SJSA1 (cell line): ENCODE data around the gene EIF4G2. TPM values are rescaled to one million over a fixed set of nuclear protein-coding genes. Genes with fewer than 3 reads are reported as not detected.
"Not testable (repeated sequence)": the region's sequence is repeated elsewhere in the genome, so short reads cannot be mapped to it uniquely, and the experiment has no call there.

ENCODE experiments used
- DNase-seq, 2 experiments: peaks; one replicate each; pipeline ENCODE4 v3.0.0-alpha.2; 2015 to 2020; ENCODE audit warnings: low spot score in 2 of 2, low read depth in 1 of 2
- H3K27ac ChIP-seq: fragments of 250-450 bp; sonication (Bioruptor Pico); 2 replicates; pipeline ENCODE4 v1.5.1; 2020; ENCODE audit warnings: mild to moderate bottlenecking, moderate library complexity
- H3K27me3 ChIP-seq: fragments of 250-450 bp; sonication (Bioruptor Pico); replicated peaks from 2 replicates; pipeline ENCODE4 v1.5.1; 2020; ENCODE audit warnings: mild to moderate bottlenecking, moderate library complexity
- H3K36me3 ChIP-seq: fragments of 250-450 bp; sonication (Bioruptor Pico); 2 replicates; pipeline ENCODE4 v1.5.1; 2020; ENCODE audit warnings: mild to moderate bottlenecking
- H3K4me1 ChIP-seq: fragments of 250-450 bp; sonication (Bioruptor Pico); replicated peaks from 2 replicates; pipeline ENCODE4 v1.6.1; 2021; ENCODE audit warnings: mild to moderate bottlenecking
- H3K4me3 ChIP-seq: fragments of 250-450 bp; sonication (Bioruptor Pico); 2 replicates; pipeline ENCODE4 v1.5.1; 2020; ENCODE audit warnings: mild to moderate bottlenecking
- H3K9me3 ChIP-seq: fragments of 250-450 bp; sonication (Bioruptor Pico); replicated peaks from 2 replicates; pipeline ENCODE4 v1.5.1; 2020; ENCODE audit warnings: mild to moderate bottlenecking
- total RNA-seq: library from RNA; depleted of rRNA; stranded (reverse); fragments of >200 nt; shearing (Covaris generic); gene quantifications from 2 replicates; pipeline ENCODE4 v1.2.3, GENCODE V29; 2014

Gene EIF4G2
- total RNA-seq, 1 experiment from 2014 or later = 1,031 TPM

GRCh38 chr11:10829139-10829538, 20.4 kb upstream of the EIF4G2 start:
- H3K9me3 ChIP-seq = no peaks in the 10 kb centered on the region
- H3K27me3 ChIP-seq = no peaks in the 10 kb centered on the region
- no peak overlapping the region for H3K27ac ChIP-seq
- no peak for DNase-seq
- H3K4me3 ChIP-seq = no peak overlapping the region
- H3K4me1 ChIP-seq = no peaks in the 10 kb centered on the region
- H3K36me3 ChIP-seq = no peaks in the 10 kb centered on the region

GRCh38 chr11:10828402-10828801, 19.7 kb upstream of the EIF4G2 start:
- H3K4me1 ChIP-seq = no peaks in the 10 kb centered on the region
- no peak overlapping the region for H3K4me3 ChIP-seq
- no peaks in the 10 kb centered on the region for H3K36me3 ChIP-seq
- no peak overlapping the region for H3K27ac ChIP-seq
- H3K27me3 ChIP-seq = no peaks in the 10 kb centered on the region
- no peak for DNase-seq
- no peaks in the 10 kb centered on the region for H3K9me3 ChIP-seq

- Histone ChIP-seq H3K27ac (no peak overlapping the region), H3K9me3 (no peaks in the 10 kb centered on the region), H3K36me3 (no peaks in the 10 kb centered on the region), H3K4me1 (no peaks in the 10 kb centered on the region), H3K4me3 (no peak overlapping the region), H3K27me3 (no peaks in the 10 kb centered on the region)
- no peak for DNase-seq
Observed at GRCh38 chr11:10824888-10825287, 16.2 kb upstream of the EIF4G2 start.

- Histone ChIP-seq H3K9me3 (no peaks in the 10 kb centered on the region), H3K4me1 (no peaks in the 10 kb centered on the region; the same call in 1 of the 2 replicates), H3K4me3 (no peak overlapping the region), H3K27ac (no peak overlapping the region), H3K36me3 (no peaks in the 10 kb centered on the region), H3K27me3 (no peaks in the 10 kb centered on the region)
- DNase-seq = no peak
Observed at GRCh38 chr11:10823152-10823579, 14.4 kb upstream of the EIF4G2 start.

- H3K4me1 ChIP-seq, DNase-seq, H3K9me3 ChIP-seq, H3K4me3 ChIP-seq, H3K27ac ChIP-seq, H3K27me3 ChIP-seq, H3K36me3 ChIP-seq: not testable (repeated sequence)
Observed at GRCh38 chr11:10822491-10822890, 13.8 kb upstream of the EIF4G2 start.

- Histone ChIP-seq H3K27me3 (no peaks in the 10 kb centered on the region), H3K4me3 (no peak overlapping the region), H3K4me1 (no peaks in the 10 kb centered on the region; the same call in 1 of the 2 replicates), H3K36me3 (no peaks in the 10 kb centered on the region), H3K27ac (no peak overlapping the region), H3K9me3 (no peaks in the 10 kb centered on the region)
- DNase-seq = peak in 1 of 2 experiments; percentile 31
Observed at GRCh38 chr11:10818594-10818993, 9.9 kb upstream of the EIF4G2 start.

GRCh38 chr11:10813945-10814344, 5.2 kb upstream of the EIF4G2 start:
- H3K4me3 ChIP-seq = no peak overlapping the region
- no peak overlapping the region for H3K27ac ChIP-seq
- peaks cover 5% of the 10 kb centered on the region for H3K4me1 ChIP-seq
- no peaks in the 10 kb centered on the region for H3K9me3 ChIP-seq
- DNase-seq = no peak
- no peaks in the 10 kb centered on the region for H3K36me3 ChIP-seq
- H3K27me3 ChIP-seq = no peaks in the 10 kb centered on the region

- H3K9me3 ChIP-seq = no peaks in the 10 kb centered on the region; the same call in 1 of the 2 replicates
- peaks cover 41% of the 10 kb centered on the region for H3K36me3 ChIP-seq
- peak overlapping the region; percentile 92 for H3K27ac ChIP-seq
- H3K4me3 ChIP-seq = peak overlapping the region; percentile 96
- no peaks in the 10 kb centered on the region for H3K27me3 ChIP-seq
- H3K4me1 ChIP-seq = peaks cover 17% of the 10 kb centered on the region
- DNase-seq = peak in 1 of 2 experiments; percentile 74
Observed at GRCh38 chr11:10809373-10810160, 841 bp upstream of the EIF4G2 start.

GRCh38 chr11:10808235-10808552, 532 bp downstream of the EIF4G2 start:
- Histone ChIP-seq H3K4me3 (peak overlapping the region; percentile 96), H3K27me3 (no peaks in the 10 kb centered on the region), H3K36me3 (peaks cover 55% of the 10 kb centered on the region), H3K4me1 (peaks cover 17% of the 10 kb centered on the region), H3K27ac (peak overlapping the region; percentile 96), H3K9me3 (no peaks in the 10 kb centered on the region; the same call in 1 of the 2 replicates)
- no peak for DNase-seq

- Histone ChIP-seq H3K9me3 (no peaks in the 10 kb centered on the region; the same call in 1 of the 2 replicates), H3K36me3 (peaks cover 60% of the 10 kb centered on the region), H3K27me3 (no peaks in the 10 kb centered on the region), H3K4me3 (peak overlapping the region; percentile 96), H3K27ac (peak overlapping the region; percentile 96), H3K4me1 (peaks cover 17% of the 10 kb centered on the region)
- peak; percentile 61 to 72 for DNase-seq
Observed at GRCh38 chr11:10807493-10808234, 1.1 kb downstream of the EIF4G2 start.

- no peak for DNase-seq
- H3K4me3 ChIP-seq = no peak overlapping the region
- H3K36me3 ChIP-seq = peaks cover 74% of the 10 kb centered on the region
- peaks cover 17% of the 10 kb centered on the region for H3K4me1 ChIP-seq
- no peaks in the 10 kb centered on the region; the same call in 1 of the 2 replicates for H3K9me3 ChIP-seq
- H3K27me3 ChIP-seq = no peaks in the 10 kb centered on the region
- H3K27ac ChIP-seq = no peak overlapping the region
Observed at GRCh38 chr11:10806206-10806605, 2.5 kb downstream of the EIF4G2 start.

- peaks cover 17% of the 10 kb centered on the region for H3K4me1 ChIP-seq
- H3K9me3 ChIP-seq = no peaks in the 10 kb centered on the region; the same call in 1 of the 2 replicates
- no peak for DNase-seq
- H3K27me3 ChIP-seq = no peaks in the 10 kb centered on the region
- peaks cover 79% of the 10 kb centered on the region for H3K36me3 ChIP-seq
- no peak overlapping the region for H3K27ac ChIP-seq
- H3K4me3 ChIP-seq = no peak overlapping the region
Observed at GRCh38 chr11:10805741-10806140, 3.0 kb downstream of the EIF4G2 start.

- Histone ChIP-seq H3K27ac (no peak overlapping the region), H3K4me1 (0 out of 2 replicates have a peak, but pooled peaks cover 12% of the 10 kb centered on the region), H3K9me3 (no peaks in the 10 kb centered on the region; the same call in 1 of the 2 replicates), H3K36me3 (peaks cover 100% of the 10 kb centered on the region), H3K27me3 (no peaks in the 10 kb centered on the region), H3K4me3 (no peak overlapping the region)
- DNase-seq = no peak
Observed at GRCh38 chr11:10803676-10804075, 5.0 kb downstream of the EIF4G2 start.

- H3K9me3 ChIP-seq = no peaks in the 10 kb centered on the region
Observed at GRCh38 chr11:10800292-10800691, 8.4 kb downstream of the EIF4G2 start.

More at GRCh38 chr11:10800292-10800691, 8.4 kb downstream of the EIF4G2 start:
- no peak for DNase-seq
- Histone ChIP-seq H3K4me3 (no peak overlapping the region), H3K27me3 (no peaks in the 10 kb centered on the region), H3K4me1 (no peaks in the 10 kb centered on the region), H3K36me3 (peaks cover 100% of the 10 kb centered on the region), H3K27ac (no peak overlapping the region)
